ENCODE measurements around the gene FCHSD2.
"Not testable (repeated sequence)": the region's sequence is repeated elsewhere in the genome, so short reads cannot be mapped to it uniquely, and the experiment has no call there.

Gene FCHSD2

DNA sequence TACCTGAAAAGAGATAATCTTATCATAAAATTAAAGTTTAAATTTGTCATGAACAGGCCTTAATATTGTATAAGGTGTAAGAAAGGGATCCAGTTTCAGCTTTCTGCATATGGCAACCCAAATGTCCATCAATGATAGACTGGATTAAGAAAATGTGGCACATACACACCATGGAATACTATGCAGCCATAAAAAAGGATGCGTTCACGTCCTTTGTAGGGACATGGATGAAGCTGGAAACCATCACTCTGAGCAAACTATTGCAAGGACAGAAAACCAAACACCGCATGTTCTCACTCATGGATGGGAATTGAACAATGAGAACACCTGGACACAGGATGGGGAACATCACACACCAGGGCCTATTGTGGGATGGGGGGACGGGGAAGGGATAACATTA lies 18.2 kb downstream of the FCHSD2 start:
- DNase-seq (ENCODE audit: low read depth), result not testable (repeated sequence)

DNA sequence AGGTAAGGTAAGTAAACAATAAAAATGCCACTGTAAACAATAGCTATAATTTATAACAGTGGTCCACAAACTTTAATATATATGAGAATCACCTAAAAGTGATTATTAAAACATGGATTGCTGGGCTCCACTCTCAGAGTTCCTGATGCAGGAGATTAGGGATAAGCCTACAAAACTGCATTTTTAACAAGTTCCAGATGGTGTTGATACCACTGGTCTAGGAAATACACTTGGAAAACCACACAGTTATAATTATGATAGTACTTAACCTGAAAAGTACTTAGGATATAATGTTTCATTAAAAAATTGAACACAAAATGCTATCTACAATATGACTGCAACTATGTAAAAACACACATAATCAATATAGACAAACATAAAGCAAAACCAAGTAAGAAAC lies 20.4 kb downstream of the FCHSD2 start:
- DNase-seq (ENCODE audit: low read depth), result no peak

DNA sequence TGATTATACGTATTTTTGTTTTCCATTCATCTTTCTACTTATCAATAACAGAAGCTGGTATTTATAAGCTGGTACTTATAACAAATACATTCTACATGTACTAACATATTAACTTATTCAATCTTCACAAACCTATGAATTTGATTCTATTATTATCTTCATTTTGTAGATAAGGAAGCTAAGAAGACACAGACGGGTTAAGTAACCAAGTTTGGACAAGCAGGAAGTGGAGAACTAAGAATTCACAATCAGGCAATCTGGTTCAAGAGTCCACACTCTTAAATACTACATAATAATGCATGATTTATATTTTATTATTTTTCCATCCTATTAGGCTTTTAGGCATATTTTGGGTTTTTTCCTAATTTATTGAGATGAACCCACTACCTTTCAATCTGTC lies 25.0 kb downstream of the FCHSD2 start:
- DNase-seq (ENCODE audit: low read depth), result no peak

DNA sequence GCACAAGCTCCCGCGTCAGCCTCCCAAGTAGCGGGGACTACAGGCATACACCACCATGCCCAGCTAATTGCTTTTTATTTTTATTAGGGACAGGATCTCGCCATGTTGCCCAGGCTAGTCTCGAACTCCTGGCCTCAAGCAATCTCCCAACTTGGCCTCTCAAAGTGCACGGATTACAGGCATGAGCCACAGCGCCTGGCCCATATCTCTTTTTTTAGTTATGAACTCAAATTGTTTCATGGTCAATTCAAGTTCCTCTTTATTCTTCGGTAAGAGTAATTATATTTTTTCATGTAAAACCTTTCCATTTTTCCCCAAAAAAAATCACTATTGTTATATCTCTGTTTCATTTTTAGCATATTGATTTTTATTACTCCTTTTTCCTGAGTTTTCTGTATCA lies 25.5 kb downstream of the FCHSD2 start:
- DNase-seq (ENCODE audit: low read depth), result no peak

DNA sequence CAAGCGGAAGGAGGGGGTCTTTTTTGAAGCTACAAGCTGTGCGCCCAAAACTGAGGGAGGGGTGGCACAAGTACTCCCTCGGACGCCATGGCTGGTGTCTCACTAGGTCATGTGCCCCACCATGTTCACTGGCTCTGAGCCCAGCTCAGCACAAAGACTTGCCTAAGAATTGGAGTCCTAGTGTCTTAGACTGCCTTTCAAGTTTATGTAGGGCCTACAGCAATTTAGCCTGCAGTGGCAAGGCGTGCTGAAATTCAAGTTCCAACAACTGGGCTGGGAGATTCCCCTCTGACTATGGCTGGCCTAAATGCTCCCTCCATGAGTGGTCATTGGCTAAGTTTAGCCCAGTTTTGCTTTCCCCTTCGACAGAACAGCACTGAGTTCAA lies 27.3 kb downstream of the FCHSD2 start:
- no peak for DNase-seq (ENCODE audit: low read depth)

DNA sequence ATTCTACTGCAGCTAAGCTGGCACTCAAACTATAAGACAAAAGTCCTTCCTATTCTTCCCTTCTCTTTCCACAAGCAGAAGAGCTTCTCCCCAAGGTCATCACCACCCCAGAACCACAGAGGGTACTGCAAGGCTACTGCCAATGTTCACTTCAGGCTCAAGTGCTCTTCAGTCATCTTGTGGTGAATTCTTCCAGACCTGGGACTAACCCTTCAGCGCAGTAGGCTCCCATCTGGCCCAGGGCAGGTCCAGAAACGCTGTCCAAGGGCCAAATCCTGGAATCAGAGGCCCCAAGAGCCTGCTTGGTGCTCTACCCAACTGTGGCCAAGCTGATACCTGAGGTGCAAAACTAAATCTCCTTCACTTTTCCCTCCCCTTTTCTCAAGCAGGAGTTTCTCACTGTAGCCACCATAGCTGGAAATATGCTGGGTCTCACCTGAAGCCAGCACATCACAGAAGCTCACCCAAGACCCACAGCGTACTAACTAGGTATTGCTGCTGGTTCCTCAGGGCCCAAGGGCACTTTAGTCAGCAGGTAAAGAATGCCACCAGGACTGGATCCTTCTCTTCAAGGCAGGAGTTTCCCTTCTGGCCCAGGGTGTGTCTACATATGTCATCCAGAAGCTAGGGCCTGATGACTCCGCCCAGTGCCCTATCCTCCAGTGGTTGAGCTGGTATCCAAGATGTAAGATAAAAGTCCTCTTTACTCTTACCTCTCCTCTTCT lies 27.8 kb downstream of the FCHSD2 start:
- DNase-seq (ENCODE audit: low read depth), result no peak

DNA sequence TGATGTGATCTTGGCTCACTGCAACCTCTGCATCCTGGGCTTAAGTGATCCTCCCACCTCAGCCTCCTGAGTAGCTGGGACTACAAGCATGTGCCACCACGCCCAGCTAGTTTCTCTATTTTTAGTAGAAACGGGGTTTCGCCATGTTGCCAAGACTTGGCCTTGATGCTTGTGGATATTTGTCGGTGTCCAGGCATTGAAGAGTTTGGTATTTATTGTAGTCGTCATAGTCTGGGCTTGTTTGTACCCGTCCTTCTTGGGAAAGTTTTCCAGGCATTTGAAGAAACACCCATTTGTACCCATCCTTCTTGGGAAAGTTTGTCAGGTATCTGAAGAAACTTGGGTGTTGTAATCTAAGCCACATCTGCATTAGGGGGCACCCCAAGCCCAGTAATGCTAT lies 28.7 kb downstream of the FCHSD2 start:
- DNase-seq (ENCODE audit: low read depth), result no peak

DNA sequence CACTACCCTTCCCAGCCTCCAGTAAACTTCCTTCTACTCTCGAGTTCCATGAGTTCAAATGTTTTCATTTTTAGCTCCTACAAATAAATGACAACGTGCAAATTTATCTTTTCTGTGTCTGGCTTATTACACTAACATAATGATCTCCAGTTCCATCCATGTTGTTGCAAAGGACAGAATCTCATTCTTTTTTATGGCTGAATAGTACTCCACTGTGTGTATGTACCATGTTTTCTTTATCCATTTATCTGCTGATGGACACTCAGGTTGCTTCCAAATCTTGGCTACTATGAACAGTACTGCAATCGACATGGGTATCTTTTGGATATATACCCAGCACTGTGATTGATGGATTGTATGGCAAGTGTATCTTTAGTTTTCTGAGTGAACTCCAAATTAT lies 34.5 kb downstream of the FCHSD2 start:
- DNase-seq (ENCODE audit: low read depth), result no peak

DNA sequence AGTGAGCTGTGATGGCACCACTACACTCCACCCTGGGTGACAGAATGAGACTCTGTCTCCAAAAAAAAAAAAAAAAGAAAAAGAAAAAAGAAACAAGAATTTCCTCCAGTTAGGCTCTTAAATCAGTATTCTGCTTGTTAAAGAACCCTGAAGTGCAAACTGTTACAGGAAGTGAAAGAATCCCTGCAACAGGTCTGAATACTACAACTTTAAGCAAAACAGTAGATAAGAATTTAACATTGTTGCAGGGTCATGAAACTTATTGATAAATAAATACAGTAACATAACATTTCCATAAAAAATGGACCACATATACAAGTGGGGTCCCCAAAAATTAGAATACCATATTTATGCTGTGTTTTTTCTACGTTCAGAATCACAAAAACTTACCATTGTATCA lies 35.8 kb downstream of the FCHSD2 start:
- no peak for DNase-seq (ENCODE audit: low read depth)

DNA sequence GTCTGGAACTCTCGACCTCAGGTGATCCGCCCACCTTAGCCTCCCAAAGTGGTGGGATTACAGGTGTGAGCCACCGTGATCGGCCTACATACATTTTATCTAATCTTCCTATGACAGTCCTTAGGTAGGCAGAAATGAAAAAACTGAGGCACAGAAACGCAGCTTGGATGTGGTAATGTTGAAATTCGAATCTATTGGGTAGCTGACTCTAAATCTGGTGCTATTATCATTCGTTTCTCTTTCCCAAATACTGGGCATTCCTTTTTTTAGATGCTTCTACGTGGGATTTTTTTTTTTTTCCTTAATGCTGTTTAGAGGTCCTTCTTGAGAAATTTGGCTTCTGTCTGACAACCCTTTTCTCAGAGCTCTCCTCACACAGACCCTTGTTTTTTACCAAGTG lies 41.5 kb downstream of the FCHSD2 start:
- no peak for DNase-seq (ENCODE audit: low read depth)

DNA sequence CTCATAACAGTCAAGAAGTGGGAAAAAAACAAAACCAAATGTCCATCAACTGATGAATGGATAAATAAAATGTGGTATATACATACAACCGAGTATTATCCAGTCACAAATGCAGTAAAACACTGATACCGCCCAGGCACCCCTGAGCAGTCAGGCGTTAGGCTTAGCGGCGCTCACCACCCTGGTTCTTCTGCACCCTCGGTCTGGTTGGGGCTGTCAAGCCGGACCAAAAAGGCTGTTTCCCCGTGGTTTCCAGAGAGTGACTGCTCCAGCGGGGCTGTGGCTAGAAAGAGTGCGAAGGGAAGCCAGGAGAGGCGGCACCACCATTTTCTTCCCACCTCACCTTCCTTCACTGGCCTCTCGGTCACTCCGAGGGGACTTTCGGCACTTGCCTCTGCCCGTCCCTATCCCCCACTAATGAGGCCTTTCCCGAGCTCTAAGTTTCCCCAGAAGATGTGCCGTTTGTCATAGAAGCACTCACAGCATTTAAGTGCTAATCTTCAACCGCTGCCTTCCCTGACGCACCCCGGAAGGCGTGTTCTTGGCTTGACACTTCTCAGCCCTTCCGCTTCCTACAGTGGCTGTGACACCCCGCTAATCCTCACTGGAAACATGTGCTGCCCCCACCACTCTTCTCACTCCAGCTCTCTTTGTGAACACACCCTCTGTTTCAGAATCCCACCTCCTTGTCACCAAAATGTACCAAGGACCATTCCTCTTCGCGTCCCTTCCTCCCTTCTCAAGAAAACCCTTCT lies 42.4 kb downstream of the FCHSD2 start:
- DNase-seq (ENCODE audit: low read depth), result no peak

DNA sequence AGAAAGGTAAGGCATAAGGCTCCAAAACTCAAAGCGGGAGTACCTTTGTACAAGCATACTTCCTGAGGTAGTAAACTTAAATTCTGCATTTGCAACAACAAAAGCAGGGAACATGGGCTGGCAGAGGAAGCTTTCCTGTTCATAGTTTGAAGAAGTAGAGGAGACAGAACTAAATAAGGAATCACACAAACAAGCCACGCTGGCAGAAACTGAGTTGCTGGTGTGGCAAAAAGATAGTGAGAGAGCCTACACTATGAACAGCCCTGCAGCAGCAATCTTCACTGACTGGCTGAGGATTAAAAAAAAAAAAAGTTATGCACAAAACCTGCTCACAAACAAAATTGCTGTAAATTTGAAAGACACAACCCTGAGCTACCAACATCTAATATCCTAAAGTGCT lies 46.5 kb downstream of the FCHSD2 start:
- DNase-seq (ENCODE audit: low read depth), result no peak

DNA sequence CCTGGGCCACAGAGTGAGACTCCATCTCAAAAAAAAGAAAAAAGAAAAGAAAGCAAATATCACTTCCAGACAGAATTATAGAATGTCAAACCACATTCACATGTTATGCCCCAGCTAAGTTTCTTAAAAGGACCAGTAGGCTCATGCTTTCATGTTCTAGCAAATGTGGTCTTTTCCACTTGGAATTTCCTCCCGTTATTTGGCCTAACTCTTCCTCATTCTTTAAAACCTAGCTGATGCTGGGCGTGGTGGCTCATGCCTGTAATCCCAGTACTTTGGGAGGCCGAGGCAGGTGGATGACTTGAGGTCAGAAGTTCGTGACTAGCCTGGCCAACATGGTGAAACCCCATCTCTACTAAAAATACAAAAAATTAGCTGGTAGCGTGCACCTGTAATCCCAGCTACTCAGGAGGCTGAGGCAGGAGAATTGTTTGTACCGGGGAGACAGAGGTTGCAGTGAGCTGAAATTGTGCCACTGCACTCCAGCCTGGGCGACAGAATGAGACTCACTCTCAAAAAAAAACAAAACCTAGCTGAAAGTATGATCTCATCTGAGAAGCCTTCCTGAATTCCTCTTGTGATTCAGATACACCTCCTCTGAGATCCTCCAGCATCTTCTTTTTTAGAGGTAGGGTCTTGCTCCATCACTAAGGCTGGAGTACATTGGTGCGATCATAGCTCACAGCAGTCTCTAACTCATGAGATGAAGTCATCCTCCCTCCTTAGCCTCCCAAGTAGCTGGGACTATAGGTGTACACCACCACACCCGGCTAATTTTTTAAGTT lies 50.4 kb downstream of the FCHSD2 start:
- no peak for DNase-seq (ENCODE audit: low read depth)

DNA sequence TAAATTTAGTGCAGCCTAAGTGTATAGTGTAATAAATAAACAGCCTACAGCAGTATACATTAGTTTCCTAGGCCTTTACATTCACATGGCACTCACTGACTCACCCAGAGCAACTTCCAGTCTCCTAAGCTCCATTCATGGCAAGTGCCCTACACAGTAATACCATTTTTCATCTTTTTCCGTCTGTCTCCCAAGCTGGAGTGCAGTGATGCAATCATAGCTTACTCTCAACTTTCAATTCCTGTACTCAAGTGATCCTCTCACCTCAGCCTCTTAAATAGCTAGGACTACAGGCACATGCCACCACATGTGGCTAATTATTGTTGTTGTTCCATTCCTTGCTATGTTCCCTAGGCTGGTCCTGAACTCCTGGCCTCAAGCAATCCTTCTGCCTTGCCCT lies 54.4 kb downstream of the FCHSD2 start:
- DNase-seq (ENCODE audit: low read depth), result no peak

DNA sequence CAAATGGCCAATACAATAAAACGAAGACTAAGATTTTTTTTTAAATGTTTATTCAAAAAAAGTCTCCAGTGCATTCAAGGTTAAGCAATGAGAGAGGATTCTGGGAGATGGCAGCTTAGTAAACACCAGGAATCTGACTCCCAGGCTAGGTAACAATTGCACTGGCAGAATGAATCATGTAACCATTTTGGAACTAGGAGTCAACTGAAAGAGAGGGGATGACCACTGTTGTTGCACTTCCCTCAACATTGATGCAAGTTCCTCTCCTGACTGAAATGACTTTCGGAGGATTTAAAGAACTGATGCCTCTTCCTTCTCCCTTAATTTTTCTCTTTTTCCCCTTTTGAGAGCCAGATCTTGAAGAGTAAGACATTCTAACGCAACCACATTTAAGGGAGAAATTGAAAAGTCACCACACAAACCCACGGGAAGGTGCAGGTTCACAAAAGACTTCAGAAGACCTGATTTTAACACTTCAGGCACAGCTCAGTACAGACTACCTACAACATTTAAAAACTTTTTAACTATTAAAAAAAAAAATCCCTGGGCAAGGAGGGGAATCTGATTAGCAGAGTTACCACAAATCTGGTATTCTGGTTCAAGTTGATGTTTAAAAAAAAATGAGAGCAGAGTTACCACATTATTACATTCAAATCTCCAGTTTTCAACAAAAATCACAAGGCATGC lies 56.8 kb downstream of the FCHSD2 start:
- DNase-seq (ENCODE audit: low read depth), result no peak

DNA sequence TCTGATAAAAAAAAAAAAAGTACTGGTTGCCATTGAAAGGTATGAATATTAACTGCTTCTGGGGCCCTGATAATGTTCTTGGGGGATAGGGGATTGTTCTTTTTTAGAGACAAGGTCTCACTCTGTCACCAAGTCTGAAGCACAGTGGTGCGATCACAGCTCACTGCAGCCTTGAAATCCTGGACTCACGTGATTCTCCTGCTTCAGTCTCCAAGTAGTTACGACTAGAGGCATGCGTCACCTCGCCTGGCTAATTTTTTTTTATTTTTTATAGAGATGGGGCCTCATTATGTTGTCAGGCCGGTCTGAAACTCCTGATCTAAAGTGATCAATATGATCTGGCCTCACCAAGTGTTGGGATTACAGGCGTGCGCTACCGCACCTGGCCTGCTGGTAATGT lies 63.5 kb downstream of the FCHSD2 start:
- no peak for DNase-seq (ENCODE audit: low read depth)

DNA sequence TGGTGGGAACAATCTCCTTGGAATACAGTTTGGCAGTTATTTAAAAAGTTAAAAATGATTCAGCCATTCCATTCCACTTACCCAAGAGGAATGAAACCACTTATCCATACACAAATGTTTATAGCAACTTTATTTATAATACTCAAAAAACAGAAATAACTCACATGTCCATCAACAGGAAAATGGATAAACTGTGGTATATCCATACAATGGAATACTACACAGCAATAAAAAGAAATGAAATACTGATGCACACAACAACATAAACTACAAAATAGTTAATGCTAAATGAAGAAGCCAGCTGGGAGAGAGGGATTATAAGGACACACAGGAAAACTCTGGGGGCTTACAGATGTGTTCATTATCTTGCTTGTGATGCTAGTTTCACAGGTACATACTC lies 64.7 kb downstream of the FCHSD2 start:
- no peak for DNase-seq (ENCODE audit: low read depth)

DNA sequence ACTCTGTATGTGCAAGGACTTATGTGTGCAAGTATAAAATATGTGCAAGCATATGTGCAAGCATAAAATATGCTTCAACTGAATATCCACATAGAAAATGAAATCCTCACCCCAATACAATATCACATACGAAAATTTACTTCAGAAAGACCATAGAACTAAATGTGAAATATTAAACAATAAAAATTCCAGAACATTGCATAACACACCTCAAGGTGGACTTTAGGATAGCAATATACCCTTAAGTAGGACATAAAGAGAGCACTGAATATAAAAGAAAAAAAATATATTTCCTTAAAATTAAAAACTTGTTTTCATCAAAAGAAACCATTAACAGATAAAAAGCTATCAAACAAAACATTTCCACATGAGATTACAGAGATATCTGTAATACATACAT lies 67.8 kb downstream of the FCHSD2 start:
- DNase-seq (ENCODE audit: low read depth), result no peak

DNA sequence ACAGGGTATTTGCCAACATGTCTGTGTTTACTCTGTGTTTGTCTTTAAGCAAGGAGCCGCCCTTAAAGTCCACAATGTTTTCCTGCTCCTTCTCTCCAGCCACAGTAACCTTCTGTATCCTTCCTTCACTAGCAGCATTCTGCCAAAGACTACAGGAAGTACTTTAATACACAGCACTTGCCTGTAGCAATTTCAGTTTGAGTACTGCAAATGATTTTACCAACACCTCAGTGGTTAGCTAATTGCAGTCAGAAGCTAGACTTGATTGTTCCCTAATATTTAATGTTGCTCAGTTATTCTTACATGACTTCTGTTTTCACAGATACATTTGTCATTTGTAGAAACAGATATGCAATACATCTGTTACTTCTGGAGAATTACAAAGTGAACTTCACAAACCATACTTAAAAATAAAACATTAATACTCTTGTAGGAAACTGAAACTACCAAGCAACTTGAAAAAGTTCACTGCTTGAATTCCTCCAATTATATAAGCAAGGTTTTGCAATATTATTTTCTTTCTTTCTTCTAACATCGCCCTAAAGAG lies 69.1 kb downstream of the FCHSD2 start:
- DNase-seq (ENCODE audit: low read depth), result no peak

DNA sequence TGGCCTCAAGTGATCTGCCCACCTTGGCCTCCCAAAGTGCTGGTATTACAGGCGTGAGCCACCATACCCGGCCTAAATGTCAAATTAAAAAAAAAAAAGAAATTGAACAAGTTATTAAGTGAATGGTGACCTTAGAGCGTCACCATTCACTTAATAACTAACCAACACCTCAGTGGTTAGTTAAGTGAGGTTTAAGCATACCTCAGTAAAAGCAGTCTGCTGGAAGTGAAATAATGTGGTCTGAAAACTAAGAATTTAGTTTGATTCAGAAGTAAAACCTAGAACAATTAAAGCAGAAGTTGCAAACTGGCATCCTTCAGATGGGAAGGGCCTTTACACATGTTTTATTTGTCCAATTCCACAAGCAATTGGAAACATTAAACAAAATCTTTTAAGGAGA lies 71.5 kb downstream of the FCHSD2 start:
- DNase-seq (ENCODE audit: low read depth), result no peak

DNA sequence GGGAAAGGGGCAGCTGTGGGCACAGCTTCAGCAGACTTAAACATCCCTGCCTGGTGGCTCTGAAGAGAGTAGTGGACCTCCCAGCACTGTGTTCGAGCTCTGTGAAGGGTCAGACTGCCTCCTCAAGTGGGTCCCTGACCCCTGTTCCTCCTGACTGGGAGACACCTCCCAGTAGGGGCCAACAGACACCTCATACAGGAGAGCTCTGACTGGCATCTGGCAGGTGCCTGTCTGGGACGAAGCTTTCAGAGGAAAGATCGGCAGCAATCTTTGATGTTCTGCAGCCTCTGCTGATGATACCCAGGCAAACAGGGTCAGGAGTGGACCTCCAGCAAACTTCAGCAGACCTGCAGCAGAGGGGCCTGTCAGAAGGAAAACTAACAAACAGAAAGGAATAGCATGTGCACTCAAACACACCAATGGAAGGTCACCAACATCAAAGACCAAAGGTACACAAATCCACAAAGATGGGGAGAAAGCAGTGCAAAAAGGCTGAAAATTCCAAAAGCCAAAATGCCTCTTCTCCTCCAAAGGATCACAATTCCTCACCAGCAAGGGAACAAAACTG lies 80.2 kb downstream of the FCHSD2 start:
- DNase-seq (ENCODE audit: low read depth), result not testable (repeated sequence)

DNA sequence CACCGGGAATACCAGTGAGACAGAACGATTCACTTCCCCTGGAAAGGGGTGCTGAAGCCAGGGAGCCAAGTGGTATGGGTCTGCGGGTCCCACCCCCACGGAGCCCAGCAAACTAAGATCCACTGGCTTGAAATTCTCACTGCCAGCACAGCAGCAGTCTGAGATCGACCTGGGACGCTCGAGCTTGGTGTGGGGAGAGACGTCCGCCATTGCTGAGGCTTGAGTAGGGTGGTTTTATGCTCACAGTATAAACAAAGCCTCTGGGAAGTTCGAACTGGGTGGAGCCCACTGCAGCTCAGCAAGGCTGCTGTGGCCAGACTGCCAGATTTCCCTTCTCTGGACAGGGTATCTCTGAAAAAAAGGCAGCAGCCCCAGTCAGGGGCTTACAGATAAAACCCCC lies 80.7 kb downstream of the FCHSD2 start:
- not testable (repeated sequence) for DNase-seq (ENCODE audit: low read depth)

Data from activated T-cell treated with anti-CD3 and anti-CD28 coated beads for 48 hours (primary cell).